Cardiac ventricle fibroblast (primary cell): ENCODE measurements around the gene CYP4V2. TPM values are rescaled to one million over a fixed set of nuclear protein-coding genes. Genes with fewer than 3 reads are reported as not detected.

Source experiments
- total RNA-seq: library from RNA; depleted of rRNA; stranded (reverse); fragments of >200 nt; gene quantifications from 2 replicates; pipeline ENCODE4 v1.2.3, GENCODE V29; 2015

The CYP4V2 gene
- 16.9 and 26.0 TPM in 2 replicates for total RNA-seq

DNA sequence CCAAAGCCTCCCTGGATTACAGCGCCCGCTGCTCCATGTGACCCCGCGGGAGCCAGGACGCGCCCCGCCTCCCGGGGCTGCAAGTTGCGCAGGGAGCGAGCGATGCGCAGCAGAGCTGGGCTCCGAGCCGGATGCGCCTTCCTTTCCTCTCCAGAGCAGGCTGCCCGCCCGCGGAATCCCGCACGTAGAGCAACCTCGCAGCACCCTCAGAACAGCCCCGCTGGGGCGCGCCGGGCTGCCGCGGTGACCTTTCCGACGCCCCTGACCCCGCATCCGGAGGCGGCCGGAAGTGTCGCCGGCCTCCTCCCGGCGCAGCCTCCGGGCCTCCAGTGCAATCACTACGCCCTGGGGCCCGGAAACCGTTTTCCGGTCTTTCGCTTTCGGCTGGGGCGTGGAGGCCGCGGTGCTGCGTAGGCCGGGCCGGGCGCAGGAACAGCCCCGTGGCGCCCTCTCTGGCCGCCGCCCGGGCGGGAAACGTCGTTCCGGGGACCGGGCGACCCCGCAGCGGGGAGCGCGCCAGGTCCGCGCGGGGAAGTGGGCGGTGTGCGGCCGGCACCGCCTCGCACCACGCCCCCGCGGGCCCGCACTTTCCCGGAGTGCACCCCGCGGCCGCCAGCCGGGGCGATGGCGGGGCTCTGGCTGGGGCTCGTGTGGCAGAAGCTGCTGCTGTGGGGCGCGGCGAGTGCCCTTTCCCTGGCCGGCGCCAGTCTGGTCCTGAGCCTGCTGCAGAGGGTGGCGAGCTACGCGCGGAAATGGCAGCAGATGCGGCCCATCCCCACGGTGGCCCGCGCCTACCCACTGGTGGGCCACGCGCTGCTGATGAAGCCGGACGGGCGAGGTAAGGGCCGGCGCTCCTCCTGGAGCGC, at the start of gene CYP4V2:
Gene CYP4V2 (plus strand): TSS at position 368 of the 866 bp plus-strand sequence. CDS start 257 bp downstream, at position 625.

GRCh38 chr4:186227221-186227620, 35.9 kb downstream of the CYP4V2 start, which contains the start of gene KLKB1:
Gene KLKB1 (plus strand): TSS chr4:186227507. CDS start chr4:186228196, 689 bp downstream.

Other genes starting within 250 kb of the CYP4V2 start
- gene TLR3, start 122.4 kb upstream of the CYP4V2 start, total RNA-seq: 8.4 and 9.8 TPM in 2 replicates
- gene FAM149A, start 86.9 kb upstream of the CYP4V2 start, total RNA-seq: 8.2 and 9.7 TPM in 2 replicates
- gene KLKB1, start 35.9 kb downstream of the CYP4V2 start, total RNA-seq: 0.24 and 0.31 TPM in 2 replicates
- not detected in 2 replicates for gene F11, start 74.6 kb downstream of the CYP4V2 start, total RNA-seq